GM19023 (cell line): ENCODE results near the gene AKNAD1.
"Not testable (repeated sequence)": the region's sequence is repeated elsewhere in the genome, so short reads cannot be mapped to it uniquely, and the experiment has no call there.

Experiments used
- ATAC-seq: cut with Tn5 transposase; IDR thresholded peaks from one replicate; pipeline ENCODE4 v1.9.1; 2021; ENCODE audit warnings: mild to moderate bottlenecking, moderate library complexity; ENCODE audit not compliant: unreplicated experiment

The AKNAD1 gene

GRCh38 chr1:108785880-108786279 lies 71.0 kb downstream of the AKNAD1 start:
- ATAC-seq = no peak

GRCh38 chr1:108785264-108785663 lies 71.6 kb downstream of the AKNAD1 start:
- no peak for ATAC-seq

- not testable (repeated sequence) for ATAC-seq
Measured at GRCh38 chr1:108781575-108781944, 75.3 kb downstream of the AKNAD1 start.

GRCh38 chr1:108780937-108781574 lies 75.8 kb downstream of the AKNAD1 start:
- no peak for ATAC-seq

- no peak for ATAC-seq
Measured at GRCh38 chr1:108779455-108779854, 77.4 kb downstream of the AKNAD1 start.

GRCh38 chr1:108777839-108778238 lies 79.1 kb downstream of the AKNAD1 start:
- ATAC-seq = no peak

GRCh38 chr1:108767708-108768107 lies 89.2 kb downstream of the AKNAD1 start:
- no peak for ATAC-seq

- ATAC-seq = no peak
Measured at GRCh38 chr1:108767115-108767514, 89.8 kb downstream of the AKNAD1 start.
